HL-60/S4 treated with retinoic acid at 250 ng/mL for 4 days and 3 days (cell line): Measurements from ENCODE around the gene AGBL1.

Experiments
- in situ Hi-C: fragments of 300-500 bp; cut with MboI; formaldehyde crosslinking; loops from 2 replicates; pipeline ENCODE4 v1.7.0; 2022; ENCODE audit warnings: low sequenced_read_pairs

AGBL1 gene

DNA sequence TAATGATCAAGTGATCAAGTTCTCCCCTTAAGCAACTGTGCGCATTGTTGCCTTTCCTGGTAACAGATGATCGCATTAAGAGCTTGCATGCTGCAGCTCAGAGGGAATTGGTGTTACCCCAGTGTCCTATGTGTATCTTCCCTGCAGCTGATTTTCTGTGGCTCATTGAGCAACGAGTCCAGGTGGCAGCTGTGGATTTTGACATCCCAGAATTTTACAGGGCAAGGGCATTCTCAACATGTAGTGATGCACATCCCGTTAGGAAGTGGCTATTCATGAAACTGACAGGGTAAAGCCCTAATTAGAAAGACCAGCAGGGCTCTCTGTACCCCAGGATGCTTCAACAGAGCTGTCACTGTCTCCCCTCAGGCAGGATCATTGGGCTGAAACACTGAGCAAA lies 232.8 kb downstream of the AGBL1 start:
- in situ Hi-C loops: no loop called here

DNA sequence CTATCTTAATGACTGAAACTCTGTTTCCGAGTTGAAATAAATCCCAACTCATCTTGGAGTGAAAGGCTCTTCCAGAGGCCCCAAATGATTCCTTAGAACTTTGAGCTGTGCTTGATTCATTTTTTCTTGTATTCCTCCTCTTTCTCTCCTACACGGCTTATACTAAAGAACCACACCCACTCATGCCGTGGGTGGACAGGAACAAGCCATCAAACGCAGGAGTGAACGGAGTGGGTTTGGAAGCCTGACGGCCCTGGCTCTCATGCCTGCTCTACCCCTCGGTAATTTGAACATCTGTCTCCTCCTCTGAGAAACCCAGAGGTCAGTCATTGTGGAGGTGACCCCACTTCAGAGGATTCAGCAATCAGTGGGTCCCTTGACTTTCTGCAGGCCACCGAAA lies 236.5 kb downstream of the AGBL1 start:
- in situ Hi-C loops: no loop called here

DNA sequence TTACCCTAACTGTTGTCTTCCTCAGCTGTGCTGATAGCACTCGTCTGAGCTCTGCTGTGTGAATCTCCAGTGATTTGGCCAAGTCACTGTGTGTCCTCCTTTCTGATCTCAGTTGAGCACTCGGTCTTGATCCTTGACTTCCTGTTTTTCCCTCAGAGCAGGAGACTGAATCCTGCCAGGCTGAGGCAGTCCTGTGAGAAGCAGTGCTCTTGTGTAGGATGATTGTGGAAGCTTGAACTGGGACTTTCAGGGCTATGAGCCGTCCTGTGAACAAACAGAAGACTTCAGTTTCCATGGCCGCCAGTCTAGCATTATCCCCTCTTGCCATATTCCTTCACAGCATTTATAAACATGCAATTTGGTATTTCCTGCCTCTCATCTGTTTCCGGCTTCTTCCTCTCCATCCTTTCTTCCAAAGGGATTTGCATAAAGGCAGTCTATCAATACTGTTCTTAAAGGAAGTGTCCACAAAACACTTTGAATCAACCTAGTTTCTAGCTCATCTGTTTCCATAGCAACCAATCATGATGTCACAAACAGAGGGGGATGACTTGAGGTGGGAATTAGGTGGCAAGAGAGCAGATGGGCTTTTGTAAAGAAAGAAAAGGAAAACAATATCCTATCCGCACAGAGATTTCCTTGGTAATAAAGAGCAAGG lies 237.2 kb downstream of the AGBL1 start:
- in situ Hi-C loops: no loop called here

DNA sequence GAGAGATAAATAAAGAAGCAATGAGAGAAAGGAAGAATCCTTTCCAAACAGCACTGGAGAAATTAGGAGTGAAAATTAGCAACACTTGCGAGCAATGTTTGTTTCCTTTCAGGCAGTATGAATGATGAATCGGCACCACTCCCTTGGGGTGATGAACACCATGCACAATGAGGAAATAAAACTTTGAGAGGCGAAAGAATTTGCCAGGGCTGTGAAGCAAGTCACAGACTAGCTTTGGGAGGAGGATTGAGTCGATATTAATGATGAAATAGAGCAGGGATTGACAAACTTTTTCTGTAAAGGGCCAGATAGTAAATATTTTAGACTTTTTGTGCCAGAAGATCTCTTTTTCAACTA lies 237.7 kb downstream of the AGBL1 start:
- in situ Hi-C loops: no loop called here

DNA sequence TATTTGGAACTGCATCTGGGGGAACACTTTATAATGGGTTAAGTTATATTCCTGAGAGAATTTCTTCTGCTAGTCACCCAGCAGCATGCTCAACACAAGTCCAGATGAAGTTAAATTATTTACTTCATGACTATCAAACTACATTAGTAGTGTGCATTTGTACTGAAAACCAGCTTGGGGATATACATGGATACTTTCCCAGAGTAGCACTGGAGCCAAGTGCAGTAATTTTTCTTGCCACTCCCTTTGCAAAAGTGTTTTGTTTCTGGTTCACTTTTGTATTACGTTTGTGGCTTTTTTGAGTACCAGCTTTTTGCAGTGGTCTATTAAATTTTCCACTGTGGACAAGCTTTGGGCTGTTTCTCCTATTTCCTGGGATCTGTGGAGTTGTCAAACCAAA lies 243.0 kb downstream of the AGBL1 start:
- in situ Hi-C loops: no loop called here

DNA sequence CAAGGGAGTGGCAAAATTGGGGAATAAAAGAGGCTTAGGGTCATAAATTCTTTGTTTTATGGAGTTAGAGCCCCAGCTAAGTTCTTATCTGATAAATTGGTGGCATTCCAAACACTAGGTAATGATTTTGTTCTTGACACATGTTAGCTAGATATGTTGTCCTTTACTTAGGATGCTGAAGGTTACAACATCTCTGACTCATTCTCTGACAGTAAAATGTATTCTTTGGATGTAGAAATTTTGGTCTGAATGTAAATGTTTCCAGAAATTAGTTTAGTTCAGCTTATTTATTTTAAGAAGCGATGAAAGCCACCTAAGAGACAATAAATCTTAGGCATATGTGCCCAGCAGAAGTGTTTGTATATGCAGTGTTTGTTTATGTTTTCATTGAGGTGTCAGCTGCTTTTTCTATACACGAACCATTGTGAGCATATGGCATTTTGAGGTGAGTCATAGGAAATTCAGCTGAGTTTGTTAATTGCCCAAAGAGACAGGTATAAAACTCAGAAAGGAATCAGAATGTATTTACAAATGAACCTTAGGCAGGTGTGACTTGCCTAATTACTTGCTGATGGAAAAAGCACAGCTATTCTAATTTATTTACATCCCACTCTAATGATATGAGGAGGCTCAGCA lies 247.7 kb downstream of the AGBL1 start:
- in situ Hi-C loops: no loop called here

DNA sequence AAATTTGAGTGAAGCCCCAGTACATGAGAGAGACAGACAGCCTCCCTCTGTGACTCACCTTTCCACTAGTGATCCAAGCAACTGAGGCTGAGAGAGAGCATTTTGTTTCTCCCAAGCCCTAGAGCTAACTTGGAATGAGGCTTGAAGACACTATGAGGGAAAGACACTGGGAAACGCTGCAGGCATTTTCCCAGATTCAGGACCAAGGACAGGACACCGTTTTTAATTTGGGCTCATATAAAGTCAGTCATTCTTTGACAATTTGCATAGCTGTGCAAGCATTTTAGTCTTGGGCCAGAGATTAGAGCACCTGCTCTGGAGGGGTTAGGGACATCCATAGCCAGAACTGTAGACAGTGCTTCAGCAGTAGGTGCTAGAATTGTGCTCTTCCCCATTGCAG lies 249.0 kb downstream of the AGBL1 start:
- in situ Hi-C loops: no loop called here

DNA sequence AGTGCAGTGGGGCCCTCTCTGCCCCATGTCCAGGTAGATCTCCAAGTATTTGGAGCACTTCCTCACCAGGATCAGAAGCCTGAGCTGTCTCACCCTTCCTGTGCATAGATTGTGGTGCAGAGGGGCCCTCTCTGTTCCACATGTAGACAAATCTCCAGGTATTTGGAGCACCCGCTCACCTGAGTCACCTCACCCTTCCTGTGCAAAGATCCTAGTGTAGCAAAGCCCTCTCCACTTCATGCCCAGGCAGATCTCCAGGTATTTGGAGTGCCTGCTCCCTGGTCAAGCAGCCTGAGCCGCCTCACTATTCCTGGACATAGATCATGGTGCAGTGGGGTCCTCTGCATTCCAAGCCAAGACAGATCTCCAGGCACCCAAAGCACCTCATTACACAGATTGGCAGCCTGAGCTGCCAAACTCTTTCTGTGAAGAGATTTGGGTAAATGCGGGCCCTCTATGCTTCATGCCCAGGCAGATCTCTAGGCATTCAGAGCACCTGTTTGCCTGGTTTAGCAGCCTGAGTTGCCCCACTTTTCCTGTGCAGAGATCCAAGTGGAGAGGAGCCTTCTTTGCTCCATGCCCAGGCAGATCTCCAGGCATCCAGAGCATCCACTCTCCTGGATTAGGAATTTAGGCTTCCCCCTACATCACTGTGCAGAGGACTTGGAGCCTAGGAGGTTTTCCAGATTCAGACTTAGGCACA lies 249.8 kb downstream of the AGBL1 start:
- in situ Hi-C loops: no loop called here

DNA sequence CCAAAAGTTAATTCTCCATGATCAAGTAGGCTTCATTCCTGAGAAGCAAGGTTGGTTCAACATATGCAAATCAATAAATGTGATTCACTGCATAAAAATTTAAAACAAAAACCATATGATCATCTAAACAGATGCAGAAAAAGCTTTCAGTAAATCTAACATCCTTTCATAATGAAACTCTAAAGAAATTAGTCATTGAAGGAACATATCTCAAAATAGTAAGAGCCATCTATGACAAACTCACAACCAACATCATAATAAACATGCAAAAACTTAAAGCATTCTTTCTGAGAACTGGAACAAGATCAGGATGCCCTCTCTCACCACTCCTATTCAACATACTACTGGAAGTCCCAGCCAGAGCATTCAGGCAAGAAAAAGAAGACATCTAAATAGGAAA lies 254.1 kb downstream of the AGBL1 start:
- in situ Hi-C loops: no loop called here

DNA sequence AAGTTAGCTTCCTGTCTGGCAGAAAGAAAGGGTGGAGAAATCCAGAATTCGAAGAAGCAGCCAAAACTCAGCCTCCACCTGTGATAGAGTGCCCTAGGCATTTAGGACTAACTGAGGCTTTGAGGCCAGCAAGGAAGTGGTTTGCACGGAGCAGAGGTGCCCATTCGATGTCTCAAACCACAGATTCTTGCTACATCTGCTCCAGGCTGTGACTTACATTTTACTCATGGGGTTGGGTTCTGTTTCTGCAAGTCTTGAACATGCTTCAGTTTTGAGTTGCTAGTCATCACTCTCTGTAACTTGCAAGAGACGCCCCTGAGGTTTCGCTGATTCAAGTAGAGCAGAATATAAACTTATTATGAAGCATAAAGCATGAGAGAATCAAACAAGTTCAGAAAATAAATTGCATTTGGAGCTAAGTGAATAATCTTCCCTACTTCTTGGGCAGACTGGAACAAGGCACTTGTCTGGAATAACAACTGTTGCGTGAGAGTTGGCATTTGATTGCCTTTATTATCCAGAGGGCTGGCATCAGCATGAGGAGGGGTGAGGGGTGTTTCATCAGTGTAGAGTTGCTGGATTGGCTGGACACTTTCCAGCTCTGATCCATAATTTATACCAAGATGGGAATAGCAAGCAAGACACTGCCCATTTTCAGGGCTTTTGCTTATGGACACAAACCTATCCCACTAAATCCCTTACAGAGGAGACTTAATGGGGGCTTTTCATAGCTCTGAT lies 256.5 kb downstream of the AGBL1 start:
- in situ Hi-C loops: no loop called here

DNA sequence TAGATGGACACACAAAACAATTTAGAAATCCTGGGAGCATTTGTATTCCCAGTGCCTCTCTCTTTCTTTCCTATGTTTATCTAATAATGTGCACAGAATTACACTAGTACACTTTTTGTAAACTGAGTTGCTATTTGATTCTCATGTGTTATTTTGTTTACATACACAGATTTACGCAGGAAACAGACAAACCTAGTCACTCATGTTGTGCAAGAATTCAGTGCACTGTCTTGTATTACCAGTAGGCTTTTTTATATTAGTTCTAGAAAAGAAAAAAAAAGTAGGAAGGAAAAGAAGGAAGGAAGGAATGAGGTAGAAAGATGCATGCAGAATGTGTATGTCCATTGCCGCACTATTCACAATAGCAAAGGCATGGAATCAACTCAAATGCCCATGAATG lies 257.4 kb downstream of the AGBL1 start:
- in situ Hi-C loops: no loop called here

DNA sequence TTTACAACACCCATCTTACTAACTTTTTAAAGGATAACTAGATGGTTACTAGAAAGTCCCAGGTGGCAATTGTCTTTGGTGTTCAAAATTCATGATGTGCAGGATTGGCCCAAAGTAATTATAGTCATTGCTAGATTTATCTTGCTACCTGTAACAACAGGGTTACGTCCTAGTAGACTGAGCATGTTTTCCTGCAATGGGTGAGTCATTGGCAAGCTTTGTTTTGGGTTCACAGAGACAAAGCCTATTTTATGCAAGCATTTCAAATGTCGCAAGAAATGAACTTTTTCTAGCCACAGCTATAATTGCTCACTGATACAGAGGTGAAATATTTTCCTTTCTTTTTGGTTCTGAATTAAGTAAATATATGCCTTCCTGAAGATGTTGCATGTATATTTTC lies 267.6 kb downstream of the AGBL1 start:
- in situ Hi-C loops: no loop called here

DNA sequence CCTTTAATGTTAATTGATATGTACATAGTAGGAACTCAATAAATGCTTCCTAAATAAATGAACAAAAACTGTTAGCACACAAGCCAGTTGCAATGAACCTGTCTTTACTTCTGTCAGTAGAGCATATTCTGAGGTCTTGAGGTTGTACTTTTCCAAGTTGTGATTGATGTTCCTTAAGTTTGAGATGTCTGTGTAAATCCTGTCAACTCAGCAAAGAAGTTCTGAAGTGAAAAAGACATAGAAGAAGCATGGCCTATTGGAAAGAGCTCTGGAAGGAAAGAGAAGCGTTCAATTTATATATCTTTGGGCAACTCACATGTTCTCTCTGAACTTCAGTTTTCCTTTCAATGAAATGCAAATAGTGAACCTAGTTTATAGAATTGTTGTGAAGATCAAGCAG lies 269.9 kb downstream of the AGBL1 start:
- in situ Hi-C loops: no loop called here

DNA sequence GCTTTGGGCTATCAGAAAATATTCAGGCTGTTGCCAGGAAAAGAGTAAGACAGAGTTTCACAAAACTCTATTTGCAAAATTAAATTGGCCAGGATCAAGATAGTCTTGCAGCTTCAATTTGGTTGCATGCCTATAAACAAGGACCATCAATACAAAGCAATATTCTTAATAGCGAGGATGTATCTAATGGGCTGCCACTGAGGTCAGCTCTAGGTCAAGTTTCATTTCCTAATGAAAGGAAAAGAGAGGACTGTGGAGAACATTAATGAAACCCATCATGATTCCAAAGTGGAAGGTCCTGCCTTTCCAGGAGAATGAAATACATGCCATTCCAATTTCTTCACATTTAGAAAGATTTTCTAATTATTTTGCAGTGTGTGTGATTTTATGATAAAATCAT lies 273.5 kb downstream of the AGBL1 start:
- in situ Hi-C loops: no loop called here

DNA sequence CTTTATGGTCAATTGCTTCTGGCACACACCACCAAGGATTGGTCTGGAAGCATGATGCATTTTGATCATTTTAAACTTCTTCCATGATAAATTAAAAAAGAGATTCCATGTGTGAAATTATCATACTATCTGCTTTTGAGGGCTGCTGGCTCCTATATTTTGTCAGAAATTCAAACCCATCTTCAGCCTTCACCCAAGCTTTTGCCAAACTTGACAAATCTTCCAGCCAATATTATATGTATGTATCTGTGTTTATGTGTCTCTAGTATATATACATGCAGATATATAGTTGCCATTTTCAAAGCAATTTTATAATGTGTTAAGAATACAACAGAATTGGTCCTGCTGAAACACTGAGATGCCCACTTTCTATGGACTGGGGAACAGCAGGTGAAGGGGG lies 275.7 kb downstream of the AGBL1 start:
- in situ Hi-C loops: no loop called here

DNA sequence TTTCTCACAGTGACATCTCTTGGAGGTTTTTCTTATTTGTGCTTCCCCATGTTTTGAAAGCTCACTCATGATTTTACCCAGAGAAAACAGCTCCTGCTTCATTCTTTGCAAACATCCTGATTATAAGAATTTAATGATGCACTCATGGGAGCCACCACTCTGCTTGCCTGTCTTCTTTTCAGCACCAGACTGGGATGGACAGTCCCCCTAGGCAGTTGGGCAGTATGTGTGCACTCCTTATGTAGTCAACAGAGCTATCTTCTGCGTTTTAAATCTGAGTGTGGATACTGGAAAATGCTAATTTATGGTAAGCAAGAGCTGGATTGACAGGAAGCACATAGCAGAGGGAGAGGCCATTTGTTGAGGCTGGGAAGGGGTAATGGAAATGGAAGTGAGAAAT lies 276.1 kb downstream of the AGBL1 start:
- in situ Hi-C loops: no loop called here

DNA sequence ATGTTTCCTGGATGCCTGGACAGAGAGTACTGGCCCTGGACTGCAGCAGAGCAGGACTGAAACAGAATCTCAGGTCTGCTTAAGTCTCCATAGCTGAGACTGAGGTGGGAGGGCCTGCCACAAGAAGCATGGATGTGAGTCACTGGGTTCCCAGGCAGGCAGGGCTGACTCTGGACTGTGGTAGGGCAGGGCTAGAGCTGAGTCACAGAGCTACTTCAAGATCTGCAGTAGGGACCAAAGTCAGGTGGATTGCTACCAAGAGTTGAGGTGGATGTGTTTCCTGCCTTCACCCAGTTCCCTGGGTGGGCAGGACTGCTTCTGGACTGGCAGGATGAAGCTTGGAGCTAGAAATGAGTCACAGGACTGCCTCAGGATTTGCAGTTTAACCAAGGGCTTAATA lies 282.9 kb downstream of the AGBL1 start:
- in situ Hi-C loops: no loop called here

DNA sequence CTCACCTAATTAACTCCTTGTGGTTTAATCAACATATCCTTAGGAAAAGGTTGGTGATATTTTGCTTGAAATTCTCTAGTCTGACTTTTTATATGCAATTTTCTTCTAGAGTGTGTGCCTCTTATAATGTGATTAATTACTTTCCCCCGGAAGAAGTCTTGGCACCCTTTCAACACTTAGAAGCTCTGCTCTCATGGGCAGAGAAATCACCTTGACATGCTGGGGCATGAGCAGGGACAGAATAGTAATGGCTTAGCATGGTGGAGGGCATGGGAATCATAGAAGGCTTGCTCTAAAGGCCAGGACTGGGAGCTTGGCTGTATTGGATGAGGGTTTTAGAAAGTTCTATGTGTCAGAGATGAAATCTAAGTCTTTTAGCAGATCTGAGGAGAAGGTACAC lies 293.5 kb downstream of the AGBL1 start:
- in situ Hi-C loops: no loop called here

DNA sequence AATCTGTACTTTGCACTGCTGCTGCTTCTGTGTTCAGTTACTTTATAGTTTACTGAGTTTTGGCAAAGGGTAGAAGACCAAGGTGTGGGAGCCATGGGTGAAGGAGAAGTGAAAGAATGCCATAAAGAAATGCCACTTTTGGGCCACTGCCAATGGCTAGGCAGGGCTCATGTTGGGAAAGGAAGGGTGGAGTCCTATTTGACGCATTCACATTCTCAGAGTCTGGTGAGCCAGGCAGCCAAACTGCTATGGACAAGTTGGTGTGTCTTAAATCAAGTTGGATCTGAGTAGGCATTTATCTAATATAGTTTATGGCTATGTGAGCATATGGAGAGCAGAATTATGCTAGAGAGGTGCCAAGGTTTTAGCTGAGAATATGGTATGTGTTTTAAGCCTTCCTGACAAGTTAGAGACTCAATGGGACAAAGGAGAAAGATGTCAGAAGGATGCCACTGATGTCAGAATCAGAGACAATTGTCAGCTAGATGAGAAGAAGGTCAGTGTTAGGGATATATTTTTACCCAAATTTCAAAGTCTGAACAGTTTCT lies 296.1 kb downstream of the AGBL1 start:
- in situ Hi-C loops: no loop called here

DNA sequence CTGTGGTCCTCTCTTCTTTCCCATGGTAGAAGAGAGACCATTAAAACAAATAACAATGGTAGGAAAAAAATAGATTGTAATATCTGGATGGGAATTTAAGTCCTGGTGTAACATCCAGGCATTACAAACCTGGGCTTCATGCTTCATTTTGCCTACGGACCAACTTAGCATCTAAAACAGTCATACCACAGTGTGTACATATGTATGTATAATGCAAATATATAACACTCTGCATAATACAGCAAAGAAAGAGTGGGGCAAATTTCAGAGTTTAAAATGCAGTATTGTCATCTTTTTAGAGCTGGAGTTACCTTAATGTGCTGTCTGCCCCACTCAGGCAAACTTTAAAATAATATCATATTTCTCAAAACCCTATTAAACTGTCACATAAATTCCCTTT lies 298.2 kb downstream of the AGBL1 start:
- in situ Hi-C loops: no loop called here

DNA sequence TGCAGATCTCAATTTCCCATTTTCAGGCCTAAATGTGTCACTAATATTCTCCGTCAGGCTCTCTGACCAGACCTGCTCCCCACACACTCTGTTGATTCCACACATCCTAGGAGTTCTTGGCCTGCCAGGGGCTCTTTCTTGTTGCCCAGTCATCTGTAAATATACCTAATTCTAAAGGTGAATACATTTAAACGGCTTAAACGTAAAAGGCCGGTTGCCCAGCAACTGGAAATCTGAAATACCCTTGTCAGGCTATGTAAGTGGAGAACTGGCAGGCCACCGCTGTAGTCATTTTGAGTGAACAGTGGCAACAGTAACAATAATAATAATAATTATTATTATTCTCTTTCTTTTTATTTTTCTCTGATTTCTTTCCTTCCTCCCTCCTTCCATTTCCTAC lies 302.7 kb downstream of the AGBL1 start:
- in situ Hi-C loops: no loop called here

DNA sequence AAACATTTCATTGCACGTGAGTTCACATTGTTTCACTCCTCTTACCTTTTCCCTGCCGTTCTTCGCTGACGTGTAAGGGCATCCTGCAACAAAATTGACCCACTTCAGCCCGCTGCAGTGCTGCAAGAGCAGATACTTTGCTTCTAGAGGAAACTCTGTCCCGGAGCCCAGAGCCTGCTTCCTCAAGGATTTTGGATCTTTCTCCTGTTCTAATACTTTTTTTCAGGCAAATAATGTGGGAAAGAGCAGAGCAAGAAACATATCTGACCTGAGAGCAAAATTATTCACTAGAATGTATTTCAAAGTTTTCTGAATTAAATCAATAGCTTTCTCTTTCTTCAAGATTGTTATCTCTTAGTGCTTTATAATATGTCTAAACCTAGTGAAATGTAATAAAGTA lies 303.9 kb downstream of the AGBL1 start:
- in situ Hi-C loops: no loop called here
